H1 (cell line): Measurements from ENCODE around the gene MIPEP. TPM values are rescaled to one million over a fixed set of nuclear protein-coding genes. Genes with fewer than 3 reads are reported as not detected.

ENCODE experiments used
- CTCF ChIA-PET: fragments of 300-600 bp; sonication (Branson Sonifier 250); formaldehyde crosslinking; loops from one replicate; lab custom pipeline; 2021; ENCODE audit not compliant: partially characterized antibody; lab: Charles Lee
- POLR2A ChIA-PET: fragments of 300-600 bp; sonication (Branson Sonifier 250); formaldehyde crosslinking; loops from one replicate; lab custom pipeline; 2021; ENCODE audit warnings: inconsistent platforms; ENCODE audit not compliant: partially characterized antibody; lab: Charles Lee
- DNase-seq, 2 experiments: peaks; one replicate each; pipeline versions ENCODE4 v3.0.0 to v3.0.0-alpha.2; 2010 to 2022; ENCODE audit warnings: low spot score in 2 of 2, low read depth in 1 of 2, mixed read lengths in 1 of 2
- FAIRE-seq: peaks from 2 replicates; lab custom pipeline; 2011; peaks lifted over from hg19 to GRCh38; lab: Jason Lieb, UNC
- H2AFZ ChIP-seq: 2 replicates; pipeline ENCODE4 v1.8.1; 2012; ENCODE audit warnings: low read length, inconsistent platforms
- H2AK5ac ChIP-seq: 2 replicates; pipeline ENCODE4 v1.6.1; 2013; ENCODE audit warnings: low read depth, low read length
- H2BK120ac ChIP-seq: replicated peaks from 2 replicates; pipeline ENCODE3; 2013; ENCODE audit warnings: low read depth, low read length, inconsistent platforms
- H2BK12ac ChIP-seq: 2 replicates; pipeline ENCODE4 v1.6.1; 2013; ENCODE audit warnings: low read depth, low read length
- H2BK15ac ChIP-seq: 2 replicates; pipeline ENCODE4 v1.6.1; 2013; ENCODE audit warnings: low read length
- H2BK20ac ChIP-seq: 2 replicates; pipeline ENCODE4 v1.6.1; 2013; ENCODE audit warnings: low read length
- H2BK5ac ChIP-seq: 2 replicates; pipeline ENCODE4 v1.6.1; 2013; ENCODE audit warnings: low read depth, low read length
- H3K14ac ChIP-seq: 2 replicates; pipeline ENCODE4 v1.6.1; 2013; ENCODE audit warnings: inconsistent platforms; ENCODE audit not compliant: insufficient read length
- H3K18ac ChIP-seq: 2 replicates; pipeline ENCODE4 v1.6.1; 2013; ENCODE audit warnings: low read length; ENCODE audit errors: extremely low read depth
- H3K23ac ChIP-seq: 2 replicates; pipeline ENCODE4 v1.6.1; 2013; ENCODE audit warnings: inconsistent platforms; ENCODE audit not compliant: insufficient read length
- H3K23me2 ChIP-seq: 2 replicates; pipeline ENCODE4 v1.6.1; 2013; ENCODE audit warnings: low read depth, low read length
- H3K27ac ChIP-seq: 2 replicates; pipeline ENCODE4 v1.6.1; 2011; ENCODE audit warnings: low read depth, low read length, inconsistent platforms
- H3K27me3 ChIP-seq, 4 experiments: replicated peaks in 1 of 4; 1 replicate in 1 of 4; 2 replicates in 3 of 4; pipeline versions ENCODE4 v1.6.1 to v1.8.1; 2011 to 2013; ENCODE audit warnings: low read length in 3 of 4, mild to moderate bottlenecking in 3 of 4, inconsistent platforms in 2 of 4, mixed read lengths in 2 of 4, moderate library complexity in 1 of 4; ENCODE audit not compliant: control insufficient read depth in 3 of 4, insufficient read depth in 3 of 4; ENCODE audit errors: extremely low read depth in 1 of 4
- H3K36me3 ChIP-seq, 4 experiments: 2 replicates each; pipeline versions ENCODE4 v1.6.1 to v1.8.1; 2011 to 2013; ENCODE audit warnings: mild to moderate bottlenecking in 4 of 4, low read length in 3 of 4, moderate library complexity in 2 of 4, control low read depth in 1 of 4, inconsistent platforms in 1 of 4; ENCODE audit not compliant: insufficient read depth in 4 of 4, control insufficient read depth in 2 of 4
- H3K4ac ChIP-seq: replicated peaks from 2 replicates; pipeline ENCODE3; 2013; ENCODE audit warnings: low read length, low read depth, mixed read lengths, inconsistent platforms; ENCODE audit not compliant: insufficient read length
- H3K4me1 ChIP-seq, 4 experiments: replicated peaks in 1 of 4; 1 replicate in 1 of 4; 2 replicates in 3 of 4; pipeline versions ENCODE4 v1.6.1 to v1.8.1; 2011 to 2013; ENCODE audit warnings: low read length in 3 of 4, inconsistent platforms in 2 of 4, mixed read lengths in 1 of 4; ENCODE audit not compliant: insufficient read depth in 4 of 4, control insufficient read depth in 3 of 4
- H3K4me2 ChIP-seq, 2 experiments: 2 replicates each; pipeline versions ENCODE4 v1.6.1 to v1.8.1; 2011 to 2013; ENCODE audit warnings: low read depth in 2 of 2, low read length in 2 of 2, control low read depth in 1 of 2, inconsistent platforms in 1 of 2, mild to moderate bottlenecking in 1 of 2; ENCODE audit not compliant: insufficient read depth in 1 of 2
- H3K4me3 ChIP-seq, 4 experiments: fragments of 200-600, 300-600 bp in 1 of 4; sonication (generic), shearing (Covaris generic), sonication (Bioruptor Twin) in 1 of 4; 2 replicates each; pipeline versions ENCODE4 v1.5.1 to v1.8.1; 2011 to 2016; ENCODE audit warnings: low read length in 4 of 4, low read depth in 3 of 4, control low read depth in 2 of 4, inconsistent platforms in 2 of 4, mild to moderate bottlenecking in 2 of 4, mixed read lengths in 1 of 4, moderate library complexity in 1 of 4; ENCODE audit not compliant: insufficient read depth in 2 of 4; ENCODE audit errors: extremely low read depth in 1 of 4
- H3K56ac ChIP-seq: replicated peaks from 2 replicates; pipeline ENCODE3; 2013; ENCODE audit warnings: low read depth, mild to moderate bottlenecking, mixed read lengths, low read length, inconsistent platforms; ENCODE audit not compliant: insufficient read length
- H3K79me1 ChIP-seq: 2 replicates; pipeline ENCODE4 v1.6.1; 2013; ENCODE audit warnings: low read depth, low read length, control low read depth
- H3K79me2 ChIP-seq, 2 experiments: 2 replicates each; pipeline versions ENCODE4 v1.6.1 to v1.8.1; 2012 to 2013; ENCODE audit warnings: low read length in 2 of 2, mild to moderate bottlenecking in 2 of 2, inconsistent platforms in 1 of 2; ENCODE audit not compliant: insufficient read depth in 2 of 2, control insufficient read depth in 1 of 2
- H3K9ac ChIP-seq, 4 experiments: replicated peaks in 1 of 4; 1 replicate in 1 of 4; 2 replicates in 3 of 4; pipeline versions ENCODE4 v1.6.1 to v1.8.1; 2011 to 2013; ENCODE audit warnings: low read depth in 3 of 4, low read length in 3 of 4, control low read depth in 2 of 4, mild to moderate bottlenecking in 2 of 4, moderate library complexity in 2 of 4, inconsistent platforms in 1 of 4; ENCODE audit errors: extremely low read depth in 1 of 4
- H3K9me3 ChIP-seq, 2 experiments: 2 replicates each; pipeline versions ENCODE4 v1.6.1 to v1.8.1; 2012 to 2013; ENCODE audit warnings: mild to moderate bottlenecking in 2 of 2, moderate library complexity in 2 of 2, control low read depth in 1 of 2, inconsistent platforms in 1 of 2, low read depth in 1 of 2, low read length in 1 of 2, mixed read lengths in 1 of 2; ENCODE audit not compliant: insufficient read depth in 2 of 2
- H4K20me1 ChIP-seq, 2 experiments: replicated peaks in 1 of 2; 2 replicates each; pipeline versions ENCODE3 to v1.8.1; 2011 to 2013; ENCODE audit warnings: inconsistent platforms in 2 of 2, low read length in 2 of 2, mild to moderate bottlenecking in 1 of 2; ENCODE audit not compliant: insufficient read depth in 2 of 2, control insufficient read depth in 1 of 2
- H4K5ac ChIP-seq: 2 replicates; pipeline ENCODE4 v1.6.1; 2013; ENCODE audit warnings: low read length, low read depth, mixed read lengths, inconsistent platforms; ENCODE audit not compliant: insufficient read length
- H4K8ac ChIP-seq: 2 replicates; pipeline ENCODE4 v1.8.0; 2013; ENCODE audit warnings: mild to moderate bottlenecking, moderate library complexity, low read length, inconsistent platforms; ENCODE audit not compliant: insufficient read depth; ENCODE audit errors: extremely low read depth
- H4K91ac ChIP-seq: replicated peaks from 2 replicates; pipeline ENCODE3; 2013; ENCODE audit warnings: low read length, mixed read lengths, inconsistent platforms; ENCODE audit not compliant: insufficient read length
- CHD2 ChIP-seq: IDR thresholded peaks from 2 replicates; pipeline ENCODE4 v1.6.1; 2012; ENCODE audit warnings: low read length, improper control_type of control experiment
- WGBS, 2 experiments: shearing (Covaris generic) in 1 of 2; methylation state at CpG; one replicate each; pipeline versions ENCODE4 v1.1.6 to v1.1.7; 2013 to 2015; ENCODE audit warnings: low lambda C conversion rate in 2 of 2, mixed read lengths in 2 of 2, inconsistent platforms in 1 of 2, low coverage in 1 of 2, missing lambda C conversion rate in 1 of 2; ENCODE audit not compliant: insufficient replicate concordance in 2 of 2, insufficient coverage in 1 of 2, insufficient read length in 1 of 2; ENCODE audit errors: extremely low coverage in 1 of 2, missing lambda C conversion rate in 1 of 2; 5-methylcytosine and 5-hydroxymethylcytosine counted together
- polyA plus RNA-seq, 7 experiments: library from polyadenylated mRNA; depleted of rRNA in 3 of 7; stranded (reverse) in 5 of 7; unstranded in 2 of 7; fragments of >200 nt in 5 of 7; fragments of 200-250 nt in 2 of 7; gene quantifications; 1 replicate in 5 of 7; 2 replicates in 1 of 7; 4 replicates in 1 of 7; pipeline versions ENCODE4 v1.2.1 to v1.2.3, GENCODE V29; 2011 to 2013; ENCODE audit warnings: missing spikeins in 2 of 7, mixed read lengths in 2 of 7
- total RNA-seq: library from RNA; stranded (reverse); fragmentation: NEBNext Ultra II Directional; extraction: Animal tissue kit (Norgen Biotek cat#: 25700); gene quantifications from 2 replicates; pipeline ENCODE4 v1.2.1, GENCODE V29; 2021

Gene MIPEP
- total and polyA plus RNA-seq, 2 of the 8 experiments (the other 6 are each of a cell fraction or from before 2014, with no cell fraction given) = 24.0 to 24.2 TPM

- H3K27me3 ChIP-seq = no peaks in the 10 kb centered on the region
- CTCF ChIA-PET = interaction anchor here (1.4 to 2.9 kb wide), 2 partner anchors 9 to 91 kb away, joined by 4 to 12 read pairs; no protein-coding TSS in a partner anchor
- 85% methylated on average over 2 of the region's 2 CpGs; no CpG with 5 or more reads in 1 of the 2 experiments for WGBS, 2 experiments
- TF ChIP-seq CHD2 = no peak
Observed at GRCh38 chr13:23699271-23699670, 189.9 kb downstream of the MIPEP start.

More at GRCh38 chr13:23699271-23699670, 189.9 kb downstream of the MIPEP start:
- Histone ChIP-seq H2BK15ac (no peak overlapping the region), H3K79me1 (no peaks in the 10 kb centered on the region), H3K27ac (no peak overlapping the region), H3K23me2 (no peaks in the 10 kb centered on the region), H2BK20ac (no peak overlapping the region), H3K4me1 (peaks cover 4 to 12% (median 8%) of the 10 kb centered on the region in 4 experiments), H2BK5ac (no peak overlapping the region), H3K4me2 (no peak overlapping the region), H3K36me3 (no peaks in the 10 kb centered on the region), H3K4ac (no peak overlapping the region), H3K79me2 (no peaks in the 10 kb centered on the region), H3K56ac (no peak overlapping the region), H2AFZ (no peak overlapping the region), H3K14ac (no peak overlapping the region), H3K4me3 (no peak overlapping the region), H3K9ac (no peak overlapping the region), H3K9me3 (no peaks in the 10 kb centered on the region), H4K5ac (no peak overlapping the region), H2BK120ac (no peak overlapping the region), H3K18ac (no peak overlapping the region), H4K20me1 (no peaks in the 10 kb centered on the region), H4K8ac (no peak overlapping the region), H4K91ac (no peak overlapping the region), H2AK5ac (no peak overlapping the region), H3K23ac (no peak overlapping the region), H2BK12ac (no peak overlapping the region)
- DNase-seq (no peak), FAIRE-seq (no peak)
- POLR2A ChIA-PET = no interaction called here
